ENCODE data around the gene RPAP3. TPM values are rescaled to one million over a fixed set of nuclear protein-coding genes. Genes with fewer than 3 reads are reported as not detected.

The RPAP3 gene
- total RNA-seq, 1 experiment from 2014 or later, result 48.9 TPM

- H2AFZ ChIP-seq (ENCODE audit: low read length), result no peak overlapping the region
Observed at GRCh38 chr12:47745485-47746041, 39.7 kb upstream of the RPAP3 start.

More at GRCh38 chr12:47745485-47746041, 39.7 kb upstream of the RPAP3 start:
- Histone ChIP-seq H4K8ac (replicated peaks; ENCODE audit: insufficient read length, low read depth, low read length) (no peak overlapping the region), H3T11ph (ENCODE audit: low read length) (no peak overlapping the region), H3K18ac (ENCODE audit: insufficient read length, low read depth, low read length) (no peak overlapping the region), H2BK15ac (ENCODE audit: low read depth, low read length) (no peak overlapping the region), H3K27me3 (ENCODE audit: insufficient read depth, low read length) (no peaks in the 10 kb centered on the region), H3K79me1 (ENCODE audit: insufficient read depth, low read depth, low read length, poor library complexity, severe bottlenecking) (no peaks in the 10 kb centered on the region), H3K27ac (ENCODE audit: insufficient read length, low read depth, low read length) (no peak overlapping the region), H3K14ac (ENCODE audit: insufficient read depth, low read length) (no peak overlapping the region), H3K4ac (ENCODE audit: low read depth, low read length) (no peak overlapping the region), H2BK20ac (ENCODE audit: low read depth, low read length, poor library complexity, severe bottlenecking) (no peak overlapping the region), H3K9me3 (ENCODE audit: control insufficient read depth, low read depth, low read length) (no peaks in the 10 kb centered on the region), H3K9ac (ENCODE audit: extremely low read depth, insufficient read length, low read length) (no peak overlapping the region), H3K56ac (ENCODE audit: insufficient read length, low read depth, low read length) (no peak overlapping the region), H3K4me2 (ENCODE audit: insufficient read depth, insufficient read length, low read length) (no peak overlapping the region), H3K79me2 (ENCODE audit: insufficient read depth, low read length) (no peaks in the 10 kb centered on the region), H4K20me1 (ENCODE audit: control insufficient read depth, insufficient read depth, insufficient read length) (no peaks in the 10 kb centered on the region), H2BK120ac (ENCODE audit: low read depth, low read length, poor library complexity, severe bottlenecking) (no peak overlapping the region), H4K91ac (ENCODE audit: insufficient read length, low read depth, low read length) (no peak overlapping the region), H2BK5ac (ENCODE audit: insufficient read length, low read length) (no peak overlapping the region), H4K5ac (ENCODE audit: insufficient read length, low read depth, low read length) (no peak overlapping the region), H3K4me1 (ENCODE audit: insufficient read depth, low read length) (peaks cover 4% of the 10 kb centered on the region; the same call in 1 of the 2 replicates), H2AK5ac (ENCODE audit: insufficient read length, low read length) (no peak overlapping the region), H2BK12ac (ENCODE audit: insufficient read length, low read depth, low read length) (no peak overlapping the region), H3K23me2 (ENCODE audit: insufficient read length, low read depth, low read length, poor library complexity, severe bottlenecking) (no peaks in the 10 kb centered on the region), H3K23ac (ENCODE audit: insufficient read length, low read depth, low read length) (no peak overlapping the region)
- peaks cover 7% of the 10 kb centered on the region for H3K27me3 Mint-ChIP-seq (ENCODE audit: low read depth)
- H3K36me3 Mint-ChIP-seq (ENCODE audit: insufficient read depth in 1 of 3, low read depth in 3 of 3), result peaks cover 0 to 10% (median 2%) of the 10 kb centered on the region in 3 experiments; a peak in 4 of 7 replicates
- H3K4me3 Mint-ChIP-seq, result no peak overlapping the region; a peak in 1 of 5 replicates
- TF ChIP-seq CTCF (conservative IDR thresholded peaks at IDR 0.05), result no peak
- no peak for DNase-seq
- H3K27ac Mint-ChIP-seq, result peak overlapping the region in 1 of 3 experiments; percentile 3; a peak in 2 of 7 replicates
- peaks cover 26 to 33% of the 10 kb centered on the region in 2 experiments for H3K4me1 Mint-ChIP-seq
- WGBS (ENCODE audit: extremely low coverage, insufficient read length, low lambda C conversion rate), result no CpG with 5 or more reads among the region's 16 CpGs
- H3K9me3 Mint-ChIP-seq, result no peaks in the 10 kb centered on the region

Data from H9 (cell line).